COR-L47 (cell line): Measurements from ENCODE around the gene MVD.
"Not testable (repeated sequence)": the region's sequence is repeated elsewhere in the genome, so short reads cannot be mapped to it uniquely, and the experiment has no call there.

Experiments used
- DNase-seq: peaks from one replicate; lab custom pipeline; 2025; lab: John Stamatoyannopoulos, UW

The MVD gene

DNA sequence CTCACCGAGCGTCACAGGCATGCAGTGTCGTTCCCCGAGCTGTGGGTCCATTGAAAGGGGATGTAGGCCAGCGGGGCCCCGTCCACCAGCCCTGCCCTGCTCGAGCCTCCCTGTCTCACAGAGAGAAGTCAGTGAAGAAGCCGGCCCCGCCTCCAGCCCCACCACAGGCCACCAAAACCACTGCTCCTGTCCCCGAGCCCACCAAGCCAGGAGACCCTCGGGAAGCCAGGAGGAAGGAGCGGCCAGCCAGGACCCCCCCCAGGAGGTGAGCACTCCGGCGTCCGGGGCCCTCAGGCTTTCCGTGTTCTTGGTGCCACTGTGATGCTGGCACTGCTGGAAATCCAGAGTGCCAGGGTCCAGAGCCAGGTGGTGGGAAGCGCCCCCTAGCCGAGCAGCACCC is 38.4 kb downstream of the MVD start:
- no peak for DNase-seq

DNA sequence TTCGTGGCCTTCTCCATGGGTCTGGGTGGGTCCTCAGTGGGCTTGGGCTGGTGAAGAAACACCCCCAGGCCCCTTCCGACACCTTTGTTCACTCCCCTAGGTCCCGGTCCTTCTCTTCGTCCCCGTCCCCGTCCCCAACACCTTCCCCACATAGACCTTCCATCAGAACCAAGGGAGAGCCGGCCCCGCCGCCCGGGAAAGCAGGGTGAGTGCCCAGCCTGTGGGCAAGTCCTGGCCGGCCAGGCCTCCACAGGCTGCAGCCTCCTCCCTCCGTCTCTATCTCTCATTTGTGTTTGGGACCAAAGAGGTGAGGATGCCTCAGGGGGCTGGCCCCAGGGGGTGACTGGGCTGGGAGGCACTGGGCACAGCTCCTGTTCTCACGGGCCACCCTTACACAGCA is 39.0 kb downstream of the MVD start:
- DNase-seq = no peak

DNA sequence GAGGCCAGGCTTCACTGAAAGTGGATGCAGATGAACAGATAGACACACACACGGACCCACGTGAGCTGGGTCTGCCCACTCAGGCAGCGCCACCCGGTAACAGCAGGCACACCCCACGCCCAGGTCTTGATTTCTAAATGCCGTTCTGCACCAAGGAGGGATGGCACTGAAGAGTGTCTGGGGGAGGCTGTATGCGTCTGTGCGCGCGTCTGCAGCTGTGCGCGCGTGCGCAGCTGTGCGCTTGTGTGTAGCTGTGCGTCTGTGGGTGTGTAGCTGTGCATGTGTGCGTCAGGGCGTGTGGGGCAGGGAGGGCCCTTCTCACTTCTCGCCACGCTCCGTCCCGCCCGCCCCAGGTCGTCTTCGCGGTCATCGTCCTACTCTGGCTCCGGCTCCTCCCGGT is 40.0 kb downstream of the MVD start:
- no peak for DNase-seq

DNA sequence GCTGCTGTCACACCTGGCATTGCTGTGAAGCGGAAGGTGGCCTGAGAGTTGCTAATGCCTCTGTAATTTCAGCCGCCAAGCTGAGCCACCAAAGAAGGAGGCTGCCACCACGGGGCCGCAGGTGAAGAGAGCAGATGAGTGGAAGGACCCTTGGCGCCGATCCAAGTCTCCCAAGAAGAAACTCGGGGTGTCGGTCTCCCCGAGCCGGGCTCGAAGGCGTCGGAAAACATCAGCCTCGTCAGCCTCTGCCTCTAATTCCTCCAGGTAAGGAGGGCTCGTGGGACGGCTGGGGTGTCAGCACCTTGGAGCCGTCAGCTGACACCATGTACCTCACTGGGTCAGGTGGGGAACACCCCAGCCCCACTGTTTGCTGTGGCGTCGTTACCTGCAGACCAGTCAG is 40.8 kb downstream of the MVD start:
- DNase-seq = no peak

DNA sequence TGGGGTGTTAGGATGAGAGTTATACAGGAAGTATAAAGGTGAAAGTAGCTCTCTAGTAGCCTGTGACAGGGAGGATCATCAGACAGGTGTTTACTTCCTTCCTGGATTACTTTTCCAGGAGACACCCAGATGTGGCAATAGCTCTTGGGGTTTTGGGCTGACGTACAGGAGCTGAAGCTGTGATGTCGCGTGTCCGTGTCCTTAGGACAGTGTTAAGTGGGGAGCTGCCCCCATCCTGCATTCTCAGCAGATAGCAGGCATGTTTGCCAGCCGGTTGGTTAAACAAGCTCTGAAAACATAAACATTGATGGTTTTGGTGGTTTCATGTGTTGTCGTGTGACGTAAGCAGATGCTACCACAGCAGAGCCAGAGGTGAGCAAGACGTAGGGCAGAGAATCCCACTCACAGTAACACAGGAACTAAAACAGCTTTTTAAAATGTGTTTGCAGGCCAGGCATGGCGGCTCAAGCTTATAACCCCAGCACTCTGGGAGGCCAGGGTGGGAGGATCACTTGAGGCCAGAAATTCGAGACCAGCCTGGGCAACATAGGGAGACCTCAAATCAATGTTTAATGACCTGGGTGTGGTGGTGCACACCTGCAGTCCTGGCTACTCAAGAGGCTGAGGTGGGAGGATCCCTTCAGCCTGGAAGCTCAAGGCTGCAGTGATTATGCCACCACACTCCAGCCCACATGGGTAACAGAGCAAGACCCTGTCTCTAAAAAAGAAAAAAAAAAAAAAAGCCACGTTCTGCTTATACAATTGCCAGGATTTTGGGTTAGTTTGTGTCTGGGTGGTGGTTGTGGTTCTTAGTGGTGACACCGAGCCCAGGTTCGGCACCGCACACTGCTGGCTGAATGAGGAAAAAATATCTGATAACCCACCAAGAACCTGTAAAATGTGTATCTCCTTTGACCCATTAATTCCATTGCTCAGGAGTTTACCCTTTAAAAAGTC is 42.8 kb downstream of the MVD start:
- no peak for DNase-seq

DNA sequence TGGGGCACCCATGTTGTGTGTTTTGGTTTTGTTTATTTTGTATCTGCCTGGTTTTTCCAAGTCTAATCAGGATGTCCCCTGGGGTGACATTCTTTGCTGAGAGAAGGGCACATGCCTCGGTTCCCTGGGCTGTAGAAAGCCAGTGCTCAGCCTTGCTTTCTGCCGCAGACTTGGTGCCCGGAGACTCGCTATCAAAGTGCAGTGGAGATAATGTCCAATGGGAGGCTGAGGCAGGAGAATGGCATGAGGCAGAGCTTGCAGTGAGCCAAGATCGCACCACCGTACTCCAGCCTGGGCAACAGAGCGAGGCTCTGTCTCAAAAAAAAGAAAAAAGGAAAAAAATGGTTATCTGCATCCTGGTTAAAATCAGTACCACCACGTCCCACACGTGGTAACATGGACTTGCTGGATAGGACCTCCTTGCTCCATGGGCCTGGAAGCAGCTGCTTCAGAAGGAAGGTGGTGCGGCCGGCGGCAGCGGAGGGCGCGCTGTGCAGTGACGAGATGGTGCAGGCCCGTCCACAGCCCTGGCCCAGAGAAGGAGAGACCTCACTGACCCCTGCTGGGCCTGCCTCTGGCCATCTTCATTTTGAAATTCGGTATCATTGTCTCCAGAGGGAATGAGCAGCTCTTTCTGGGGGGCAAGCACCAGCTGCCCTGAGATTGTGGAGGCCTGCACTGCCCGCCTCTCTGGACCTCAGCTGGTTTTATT is 43.8 kb downstream of the MVD start:
- no peak for DNase-seq

DNA sequence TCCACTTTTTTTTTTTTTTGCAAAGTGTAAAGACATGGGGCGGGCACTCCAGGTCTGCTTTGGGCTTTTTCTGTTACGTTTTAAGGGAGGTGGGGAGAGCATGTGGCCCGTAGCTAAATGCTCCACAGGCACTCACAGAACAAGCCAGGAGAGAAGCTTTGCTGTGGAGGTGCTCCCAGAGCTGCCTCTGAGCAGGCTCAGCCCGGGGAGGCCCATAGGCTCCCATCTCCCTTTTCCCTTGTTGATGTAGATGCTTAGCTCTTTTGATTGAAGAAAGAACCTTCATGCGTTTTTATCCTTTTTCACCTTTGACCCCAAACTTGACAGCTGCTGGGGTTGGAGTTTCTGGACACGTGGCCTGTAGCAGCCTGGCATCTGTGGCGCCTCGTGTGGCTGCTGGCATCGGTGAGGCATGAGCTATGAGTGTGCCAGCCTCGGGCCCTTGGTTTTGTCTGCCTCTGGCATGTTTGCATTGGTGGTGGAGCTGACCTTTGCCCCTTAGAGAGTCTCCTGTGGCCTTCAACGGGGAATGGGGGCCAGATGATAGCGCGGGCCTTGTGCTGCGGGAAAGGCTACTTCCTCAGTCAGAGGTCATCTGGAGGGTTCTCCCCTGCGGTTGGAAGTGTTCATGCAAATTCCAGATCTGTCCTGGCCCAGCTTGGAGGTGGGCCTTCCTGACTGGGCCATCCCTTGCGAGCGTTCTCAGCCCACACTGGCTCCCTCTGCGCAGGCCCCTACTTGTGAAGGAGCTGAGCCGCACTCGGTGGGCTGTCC is 44.5 kb downstream of the MVD start:
- no peak for DNase-seq

DNA sequence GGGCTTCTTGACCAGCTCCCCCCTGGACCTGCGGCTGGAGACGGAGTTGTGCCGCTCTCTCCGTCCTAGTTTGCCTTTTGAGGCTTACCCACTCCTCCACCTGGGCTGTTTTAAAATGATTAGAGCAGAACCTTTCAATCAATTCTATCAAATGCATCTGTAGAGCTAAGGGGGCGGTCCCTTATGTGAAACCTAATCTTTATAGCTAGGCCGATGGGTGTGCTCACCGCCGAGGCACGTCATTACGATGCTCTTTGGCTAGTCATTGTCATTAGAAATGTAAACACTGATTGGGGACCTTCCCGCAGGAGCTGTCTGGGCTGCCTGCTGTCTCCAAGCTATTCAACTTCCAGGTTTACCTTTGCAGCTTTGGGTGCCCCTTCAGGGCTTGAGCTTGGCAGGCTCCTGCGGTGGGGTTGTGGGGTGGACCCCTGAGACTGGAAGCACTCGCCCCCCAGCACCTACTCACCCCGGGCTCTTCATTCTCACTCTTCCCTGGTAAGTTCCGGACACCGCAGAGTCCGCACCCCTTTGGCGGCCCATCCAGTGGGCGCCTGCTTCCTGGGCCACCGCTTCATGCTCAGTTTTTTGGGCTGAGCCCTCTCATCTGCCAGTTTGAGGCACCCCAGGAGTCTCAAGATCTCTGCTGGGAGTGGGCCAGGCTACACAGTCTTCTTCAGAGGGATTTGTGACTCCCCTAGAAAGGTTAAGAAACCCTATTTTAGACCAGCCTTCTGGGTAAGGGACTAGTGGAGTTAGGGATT is 45.4 kb downstream of the MVD start:
- DNase-seq = peak; percentile 13

DNA sequence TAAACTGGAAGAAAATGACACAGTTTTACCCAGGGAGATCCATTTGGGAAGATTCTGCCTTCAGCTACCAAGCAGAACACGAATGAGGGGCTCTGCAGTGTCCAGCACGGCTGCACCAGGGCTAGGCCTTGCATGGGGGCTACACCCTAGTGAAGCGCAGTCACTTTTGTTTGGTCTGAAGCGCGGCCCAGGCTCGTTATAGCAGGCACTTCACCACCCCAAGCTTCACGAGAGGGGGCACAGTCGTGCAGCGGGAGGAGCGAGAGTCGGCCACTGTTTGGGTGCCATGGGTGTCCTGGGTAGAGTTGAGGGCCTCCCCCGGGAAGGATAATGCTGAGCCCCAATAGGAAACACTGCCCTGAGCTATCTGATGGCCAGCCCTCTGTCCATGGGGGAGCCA is 46.2 kb downstream of the MVD start:
- DNase-seq = no peak

DNA sequence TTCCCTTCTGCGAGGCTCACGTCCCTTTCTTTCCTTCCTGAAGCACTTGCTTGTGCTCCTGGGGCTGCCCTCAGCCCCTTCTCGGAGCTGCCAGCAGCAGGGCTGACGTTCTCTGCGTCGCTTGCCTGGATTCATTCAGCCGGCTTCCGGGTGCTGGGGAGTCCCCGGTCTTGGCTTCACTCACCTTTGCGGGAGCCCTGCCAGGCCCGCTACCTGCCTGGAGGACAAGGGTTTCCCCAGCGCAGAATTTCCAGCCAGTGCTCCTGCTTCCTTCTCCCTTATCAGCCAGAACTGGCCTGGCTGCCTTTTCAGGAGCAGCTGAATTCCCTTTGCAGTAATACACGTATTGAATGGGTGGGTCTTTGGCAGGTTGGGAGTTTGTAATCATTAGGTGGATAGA is 46.6 kb downstream of the MVD start:
- no peak for DNase-seq

DNA sequence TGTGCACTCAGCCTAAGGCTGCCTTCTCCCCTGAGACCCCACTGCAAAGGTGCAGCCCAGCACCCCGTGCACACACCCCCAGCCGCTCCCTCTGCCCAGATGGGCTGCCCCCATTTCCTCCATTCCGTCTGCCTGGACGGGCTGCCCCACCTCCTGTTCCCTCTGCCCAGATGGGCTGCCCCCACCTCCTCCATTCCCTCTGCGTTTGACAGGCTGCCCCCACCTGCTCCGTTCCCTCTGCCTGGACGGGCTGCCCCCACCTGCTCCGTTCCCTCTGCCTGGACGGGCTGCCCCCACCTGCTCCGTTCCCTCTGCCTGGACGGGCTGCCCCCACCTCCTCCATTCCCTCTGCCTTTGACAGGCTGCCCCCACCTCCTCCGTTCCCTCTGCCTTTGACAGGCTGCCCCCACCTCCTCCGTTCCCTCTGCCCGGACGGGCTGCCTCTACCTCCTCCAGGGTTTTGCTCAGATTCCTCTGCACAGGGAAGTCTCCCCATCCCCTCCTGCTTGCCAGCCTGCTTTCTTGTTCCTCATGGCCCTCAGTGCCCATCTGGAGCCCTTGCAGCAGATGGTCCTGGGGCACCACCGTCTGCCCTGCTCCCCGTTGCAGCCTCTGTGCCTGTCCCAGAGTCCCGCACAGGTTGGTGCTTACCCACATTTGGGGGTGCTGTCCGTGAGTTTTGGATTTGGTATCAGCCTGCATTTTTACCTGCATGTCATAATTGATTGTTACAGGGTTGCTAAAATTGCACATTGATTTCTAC is 47.9 kb downstream of the MVD start:
- no peak for DNase-seq

DNA sequence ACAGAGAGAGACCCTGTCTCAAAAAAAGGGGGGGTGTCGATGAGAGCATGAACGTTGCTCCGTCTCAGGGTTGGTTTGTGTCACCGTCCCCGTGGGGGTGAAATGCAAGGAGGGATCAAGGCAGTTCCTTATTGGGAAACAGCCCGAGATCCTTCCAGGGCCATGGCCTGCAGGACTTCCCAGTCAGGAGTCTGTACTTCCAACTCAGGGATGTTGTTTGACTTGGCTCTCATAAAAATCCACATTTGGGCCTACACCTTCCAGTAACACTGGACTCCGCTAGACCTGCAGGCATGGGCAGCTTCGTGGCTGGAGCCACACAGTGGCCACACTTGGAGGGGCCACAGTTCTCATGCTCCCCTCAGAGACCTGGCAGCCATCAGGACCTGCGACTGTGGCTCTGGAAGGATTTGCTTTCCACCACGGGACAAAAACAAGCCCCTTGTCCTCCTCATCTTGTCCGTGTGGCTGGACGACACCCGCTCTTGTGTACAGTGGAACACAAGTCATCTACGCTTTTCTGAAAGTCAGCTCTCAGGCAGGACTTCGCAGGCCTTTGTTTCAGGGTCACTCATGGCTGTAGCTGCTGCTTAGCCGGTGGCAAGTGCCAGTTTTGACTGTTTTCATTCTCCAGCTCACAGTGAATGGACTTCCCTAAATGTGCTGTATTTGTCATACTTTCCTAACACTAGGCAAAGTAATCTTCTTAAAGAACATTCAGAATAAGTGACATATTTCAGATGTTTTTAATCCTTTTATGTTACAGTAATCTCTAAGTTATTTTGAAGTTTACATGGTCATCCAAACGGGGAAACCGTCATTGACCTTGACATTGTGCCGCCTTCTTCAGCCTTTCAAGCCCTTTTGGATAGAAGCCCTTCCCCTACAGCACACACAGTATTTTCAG is 48.7 kb downstream of the MVD start:
- no peak for DNase-seq

DNA sequence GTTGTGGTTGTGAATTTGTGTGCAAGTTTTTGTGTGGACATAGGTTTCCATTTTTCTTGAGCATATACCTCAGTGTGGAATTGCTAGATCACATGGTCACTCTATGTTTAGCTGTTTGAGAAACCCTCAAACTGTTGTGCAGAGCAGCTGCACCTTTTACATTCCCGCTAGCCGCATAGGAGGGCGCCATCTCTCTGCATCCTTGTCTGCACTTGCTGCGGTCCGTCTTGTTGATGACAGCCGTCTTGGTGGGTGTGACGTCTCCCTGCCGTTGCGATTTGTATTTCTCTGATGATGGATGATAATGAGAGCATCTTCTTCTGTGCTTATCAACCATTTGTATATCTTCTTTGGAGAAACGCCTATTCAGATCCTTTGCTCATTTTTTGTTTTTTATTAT is 49.6 kb downstream of the MVD start:
- no peak for DNase-seq

DNA sequence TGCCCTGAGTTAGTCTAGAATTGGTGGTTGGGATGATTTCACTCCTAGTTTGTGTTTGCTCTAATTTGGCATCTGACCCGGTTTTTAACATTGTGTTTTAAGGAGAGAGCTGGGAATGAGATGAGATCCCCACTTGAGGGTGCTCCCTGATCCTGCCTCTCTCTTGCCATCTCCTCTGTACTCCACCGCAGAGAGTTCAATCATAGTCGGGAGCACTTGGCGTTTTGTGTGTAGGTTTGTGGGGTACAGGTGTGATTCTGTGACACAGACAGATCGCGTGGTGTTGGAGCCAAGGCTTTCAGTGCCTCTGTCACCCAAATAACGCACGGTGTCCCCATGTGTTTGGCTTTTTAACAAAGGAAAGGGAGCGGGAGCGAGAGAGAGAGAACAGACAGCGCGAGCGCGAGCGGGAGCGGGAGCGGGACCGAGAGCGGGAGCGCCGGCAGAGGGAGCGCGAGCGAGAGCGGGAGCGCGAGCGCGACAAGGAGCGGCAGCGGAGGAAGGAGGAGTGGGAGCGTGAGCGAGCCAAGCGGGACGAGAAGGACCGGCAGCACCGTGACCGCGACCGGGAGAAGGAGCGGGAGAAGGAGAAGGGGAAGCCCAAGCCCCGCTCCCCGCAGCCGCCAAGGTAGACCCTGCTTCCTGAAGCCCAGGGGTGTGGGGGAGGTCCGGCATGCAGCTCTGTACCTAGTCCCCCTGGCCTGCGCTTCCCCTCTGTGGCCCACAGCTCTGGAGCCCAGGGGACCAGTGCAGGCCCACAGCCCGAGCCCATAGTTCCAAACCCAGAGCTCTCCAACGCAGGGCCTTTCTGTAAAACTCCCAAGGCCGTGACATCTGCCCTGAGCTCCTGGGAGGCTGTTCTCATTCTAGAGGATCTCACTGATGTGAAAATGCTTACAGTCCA is 51.7 kb downstream of the MVD start:
- no peak for DNase-seq

DNA sequence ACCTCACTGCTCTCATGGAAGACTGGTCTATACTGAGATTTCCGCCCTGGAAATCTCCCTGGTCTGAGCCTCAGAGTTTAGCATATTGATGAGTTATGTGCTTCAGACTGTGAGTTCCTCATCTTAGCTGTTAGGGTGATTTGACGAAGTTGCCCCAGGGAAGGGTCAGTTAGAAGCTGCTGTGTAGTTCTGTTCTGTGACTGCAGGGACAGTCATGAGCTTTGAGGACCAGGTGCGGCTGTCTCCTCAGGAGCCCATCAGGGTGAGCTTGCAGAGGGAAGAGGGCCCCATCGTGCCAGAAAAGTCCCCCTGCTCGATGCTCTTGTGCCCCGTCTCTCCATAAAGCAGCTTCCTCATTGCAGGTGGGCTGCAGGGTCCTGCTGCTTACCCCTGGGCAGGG is 52.8 kb downstream of the MVD start:
- DNase-seq = no peak

DNA sequence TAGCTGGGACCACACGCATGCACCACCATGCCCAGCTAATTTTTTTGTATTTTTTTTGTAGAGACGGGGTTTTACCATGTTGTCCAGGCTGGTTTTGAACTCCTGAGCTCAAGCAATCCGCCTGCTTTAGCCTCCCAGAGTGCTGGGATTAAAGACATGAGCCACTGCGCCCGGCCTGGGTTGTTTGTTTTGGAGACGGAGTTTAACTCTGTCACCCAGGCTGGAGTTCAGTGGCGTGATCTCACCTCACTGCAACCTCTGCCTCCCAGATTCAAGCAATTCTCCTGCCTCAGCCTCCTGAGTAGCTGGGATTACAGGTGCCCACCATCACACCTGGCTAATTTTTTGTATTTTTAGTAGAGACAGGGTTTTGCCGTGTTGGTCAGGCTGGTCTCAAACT is 53.5 kb downstream of the MVD start:
- not testable (repeated sequence) for DNase-seq

DNA sequence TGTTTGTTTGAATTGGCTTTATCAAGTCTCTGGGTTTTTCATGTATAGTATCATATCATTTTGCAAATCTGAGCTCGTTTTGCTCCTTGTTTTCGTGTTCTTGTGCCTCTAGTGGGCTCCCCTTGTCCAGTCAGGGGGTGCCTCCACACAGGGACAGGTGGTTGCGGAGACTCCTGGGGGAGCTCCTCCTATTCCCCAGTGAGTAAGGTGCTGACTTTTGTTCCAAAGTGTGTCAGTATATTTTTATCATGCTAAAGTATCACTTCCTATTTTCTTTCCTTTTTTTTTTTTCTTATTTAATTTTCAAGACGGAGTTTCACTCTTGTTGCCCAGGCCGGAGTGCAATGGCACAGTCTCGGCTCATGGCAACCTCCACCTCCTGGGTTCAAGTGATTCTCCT is 54.8 kb downstream of the MVD start:
- no peak for DNase-seq

DNA sequence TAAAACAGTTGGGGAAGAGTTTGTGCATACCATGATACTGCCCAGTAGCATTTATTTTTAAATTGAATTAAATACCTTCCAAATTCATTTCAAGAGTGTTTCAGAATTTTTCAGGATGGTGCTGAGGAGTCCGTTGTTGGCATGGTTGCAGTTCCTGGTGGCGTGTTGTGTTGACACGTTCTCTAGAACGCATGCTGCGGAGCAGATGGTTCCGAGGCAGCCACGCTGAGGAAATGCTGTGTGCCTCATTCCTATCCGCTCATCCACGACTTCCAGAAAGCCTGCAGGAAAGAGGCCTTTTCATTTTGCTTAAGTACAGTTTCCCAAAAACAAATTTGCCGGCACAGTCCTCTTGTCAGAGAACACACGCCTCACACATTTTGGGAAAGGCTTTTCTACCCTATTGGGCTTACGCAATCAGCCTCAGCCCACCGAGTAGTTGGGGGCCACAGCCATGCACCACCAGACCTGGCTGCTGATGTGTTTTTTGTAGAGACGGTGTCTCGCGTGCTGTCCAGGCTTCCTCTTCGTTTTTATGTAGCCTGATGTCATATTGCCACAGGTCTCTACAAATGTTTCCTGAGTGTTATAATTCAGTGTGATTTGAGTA is 56.6 kb downstream of the MVD start:
- no peak for DNase-seq
